ENCODE measurements around the gene ZCCHC7. TPM values are rescaled to one million over a fixed set of nuclear protein-coding genes. Genes with fewer than 3 reads are reported as not detected.

Gene ZCCHC7
- total RNA-seq, 1 donor = 32.6 TPM

GRCh38 chr9:37383876-37384746 lies 263.7 kb downstream of the ZCCHC7 start:
- Histone ChIP-seq H3K36me3 (ENCODE audit: insufficient read depth, low read length) (no peaks in the 10 kb centered on the region), H3K27me3 (ENCODE audit: insufficient read depth, low read length) (no peaks in the 10 kb centered on the region), H3K79me2 (ENCODE audit: insufficient read depth, low read length) (no peaks in the 10 kb centered on the region), H2AFZ (ENCODE audit: low read length) (no peak overlapping the region), H4K20me1 (ENCODE audit: insufficient read depth, low read length) (no peaks in the 10 kb centered on the region), H3K9me3 (ENCODE audit: low read depth, low read length) (no peaks in the 10 kb centered on the region), H3K4me1 (ENCODE audit: insufficient read depth, low read length) (no peaks in the 10 kb centered on the region), H3K27ac (ENCODE audit: low read depth, low read length) (no peak overlapping the region), H3K4me2 (ENCODE audit: insufficient read depth, low read length) (no peak overlapping the region), H3K4me3 (ENCODE audit: insufficient read depth, low read length) (no peak overlapping the region)
- DNase-seq (ENCODE audit: insufficient read length, low spot score, missing footprints) = no peak
- TF ChIP-seq CTCF (IDR thresholded peaks at IDR 0.05; ENCODE audit: extremely low read depth, low read depth, low read length) = no peak

GRCh38 chr9:37385286-37385685 lies 264.9 kb downstream of the ZCCHC7 start:
- H3K27ac ChIP-seq (ENCODE audit: low read depth, low read length) = no peak overlapping the region
- H3K4me3 ChIP-seq (ENCODE audit: insufficient read depth, low read length) = no peak overlapping the region
- no peak for TF ChIP-seq CTCF (IDR thresholded peaks at IDR 0.05; ENCODE audit: extremely low read depth, low read depth, low read length)
- no peaks in the 10 kb centered on the region for H4K20me1 ChIP-seq (ENCODE audit: insufficient read depth, low read length)
- no peak overlapping the region for H3K4me2 ChIP-seq (ENCODE audit: insufficient read depth, low read length)
- no peak for DNase-seq (ENCODE audit: insufficient read length, low spot score, missing footprints)
- H3K79me2 ChIP-seq (ENCODE audit: insufficient read depth, low read length) = no peaks in the 10 kb centered on the region
- H3K4me1 ChIP-seq (ENCODE audit: insufficient read depth, low read length) = no peaks in the 10 kb centered on the region
- no peaks in the 10 kb centered on the region for H3K9me3 ChIP-seq (ENCODE audit: low read depth, low read length)
- no peaks in the 10 kb centered on the region for H3K27me3 ChIP-seq (ENCODE audit: insufficient read depth, low read length)
- no peaks in the 10 kb centered on the region for H3K36me3 ChIP-seq (ENCODE audit: insufficient read depth, low read length)
- no peak overlapping the region for H2AFZ ChIP-seq (ENCODE audit: low read length)

- H3K27me3 ChIP-seq (ENCODE audit: insufficient read depth, low read length) = no peaks in the 10 kb centered on the region
- no peaks in the 10 kb centered on the region for H4K20me1 ChIP-seq (ENCODE audit: insufficient read depth, low read length)
- H2AFZ ChIP-seq (ENCODE audit: low read length) = no peak overlapping the region
- H3K36me3 ChIP-seq (ENCODE audit: insufficient read depth, low read length) = no peaks in the 10 kb centered on the region
- TF ChIP-seq CTCF (IDR thresholded peaks at IDR 0.05; ENCODE audit: extremely low read depth, low read depth, low read length) = no peak
- no peaks in the 10 kb centered on the region for H3K79me2 ChIP-seq (ENCODE audit: insufficient read depth, low read length)
- H3K4me3 ChIP-seq (ENCODE audit: insufficient read depth, low read length) = no peak overlapping the region
- H3K4me1 ChIP-seq (ENCODE audit: insufficient read depth, low read length) = no peaks in the 10 kb centered on the region
- DNase-seq (ENCODE audit: insufficient read length, low spot score, missing footprints) = no peak
- H3K4me2 ChIP-seq (ENCODE audit: insufficient read depth, low read length) = no peak overlapping the region
- no peak overlapping the region for H3K27ac ChIP-seq (ENCODE audit: low read depth, low read length)
- no peaks in the 10 kb centered on the region for H3K9me3 ChIP-seq (ENCODE audit: low read depth, low read length)
Observed at GRCh38 chr9:37386988-37387387, 266.6 kb downstream of the ZCCHC7 start.

- TF ChIP-seq CTCF (IDR thresholded peaks at IDR 0.05; ENCODE audit: extremely low read depth, low read depth, low read length) = peak; percentile 27
- Histone ChIP-seq H2AFZ (ENCODE audit: low read length) (no peak overlapping the region), H3K9me3 (ENCODE audit: low read depth, low read length) (no peaks in the 10 kb centered on the region), H3K36me3 (ENCODE audit: insufficient read depth, low read length) (no peaks in the 10 kb centered on the region), H3K27me3 (ENCODE audit: insufficient read depth, low read length) (no peaks in the 10 kb centered on the region), H3K27ac (ENCODE audit: low read depth, low read length) (no peak overlapping the region), H3K79me2 (ENCODE audit: insufficient read depth, low read length) (no peaks in the 10 kb centered on the region), H4K20me1 (ENCODE audit: insufficient read depth, low read length) (no peaks in the 10 kb centered on the region), H3K4me1 (ENCODE audit: insufficient read depth, low read length) (no peaks in the 10 kb centered on the region), H3K4me3 (ENCODE audit: insufficient read depth, low read length) (no peak overlapping the region), H3K4me2 (ENCODE audit: insufficient read depth, low read length) (no peak overlapping the region)
- DNase-seq (ENCODE audit: insufficient read length, low spot score, missing footprints) = no peak
Observed at GRCh38 chr9:37390759-37391158, 270.4 kb downstream of the ZCCHC7 start.
